GM12874 (cell line): ENCODE measurements around the gene DNAJB6.

Experiments
- TF ChIP-seq, protein P1 (sequence below): IDR thresholded peaks from 2 replicates; pipeline ENCODE4 v1.5.1; 2011; ENCODE audit warnings: low read depth, mild to moderate bottlenecking, control low read depth, low read length, moderate library complexity; ENCODE audit not compliant: insufficient read depth

The DNAJB6 gene

DNA sequence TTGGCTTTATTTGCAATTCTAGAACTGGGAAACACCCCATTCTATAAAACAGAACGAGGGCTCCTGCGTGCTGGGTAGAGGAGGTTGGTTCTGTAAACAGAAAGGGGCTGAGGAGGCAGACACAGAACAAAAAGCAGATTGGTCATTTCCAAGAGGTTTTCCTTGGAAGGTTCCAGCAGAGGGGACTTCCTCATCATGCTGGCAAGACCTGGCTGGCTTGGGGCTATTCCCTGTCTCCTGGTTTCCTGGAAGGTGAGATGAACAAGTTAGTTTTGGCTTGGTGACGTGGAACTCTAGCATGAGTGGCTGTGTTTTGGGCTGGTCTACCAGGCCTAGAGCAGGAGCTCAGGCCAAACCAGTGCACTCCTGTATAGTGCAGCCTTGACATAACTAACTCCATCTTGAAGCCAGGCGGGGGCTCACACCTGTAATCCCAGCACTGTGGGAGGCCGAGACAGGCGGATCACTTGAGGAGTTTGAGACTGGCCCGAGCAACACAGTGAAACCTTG lies 26.1 kb upstream of the DNAJB6 start:
- TF ChIP-seq, protein P1, sequence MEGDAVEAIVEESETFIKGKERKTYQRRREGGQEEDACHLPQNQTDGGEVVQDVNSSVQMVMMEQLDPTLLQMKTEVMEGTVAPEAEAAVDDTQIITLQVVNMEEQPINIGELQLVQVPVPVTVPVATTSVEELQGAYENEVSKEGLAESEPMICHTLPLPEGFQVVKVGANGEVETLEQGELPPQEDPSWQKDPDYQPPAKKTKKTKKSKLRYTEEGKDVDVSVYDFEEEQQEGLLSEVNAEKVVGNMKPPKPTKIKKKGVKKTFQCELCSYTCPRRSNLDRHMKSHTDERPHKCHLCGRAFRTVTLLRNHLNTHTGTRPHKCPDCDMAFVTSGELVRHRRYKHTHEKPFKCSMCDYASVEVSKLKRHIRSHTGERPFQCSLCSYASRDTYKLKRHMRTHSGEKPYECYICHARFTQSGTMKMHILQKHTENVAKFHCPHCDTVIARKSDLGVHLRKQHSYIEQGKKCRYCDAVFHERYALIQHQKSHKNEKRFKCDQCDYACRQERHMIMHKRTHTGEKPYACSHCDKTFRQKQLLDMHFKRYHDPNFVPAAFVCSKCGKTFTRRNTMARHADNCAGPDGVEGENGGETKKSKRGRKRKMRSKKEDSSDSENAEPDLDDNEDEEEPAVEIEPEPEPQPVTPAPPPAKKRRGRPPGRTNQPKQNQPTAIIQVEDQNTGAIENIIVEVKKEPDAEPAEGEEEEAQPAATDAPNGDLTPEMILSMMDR = no peak

DNA sequence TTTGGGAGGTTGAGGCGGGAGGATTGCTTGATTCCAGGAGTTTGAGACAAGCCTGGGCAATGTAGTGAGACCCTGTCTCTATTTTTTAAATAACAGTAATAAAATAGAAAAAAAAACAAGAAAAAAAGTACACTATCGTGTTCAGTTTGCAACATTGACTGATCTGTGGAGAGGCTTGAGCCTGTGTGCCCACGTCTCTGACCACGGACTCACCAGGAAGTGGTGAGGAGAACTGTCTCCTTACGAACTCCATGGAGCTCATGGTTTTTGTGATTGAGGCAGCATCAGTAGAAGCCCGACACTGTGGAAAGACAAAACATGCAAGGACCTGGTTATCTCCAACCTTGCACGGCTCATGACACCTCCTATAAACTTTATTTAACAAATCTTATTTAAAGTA lies 23.9 kb upstream of the DNAJB6 start:
- TF ChIP-seq, protein P1 = no peak

DNA sequence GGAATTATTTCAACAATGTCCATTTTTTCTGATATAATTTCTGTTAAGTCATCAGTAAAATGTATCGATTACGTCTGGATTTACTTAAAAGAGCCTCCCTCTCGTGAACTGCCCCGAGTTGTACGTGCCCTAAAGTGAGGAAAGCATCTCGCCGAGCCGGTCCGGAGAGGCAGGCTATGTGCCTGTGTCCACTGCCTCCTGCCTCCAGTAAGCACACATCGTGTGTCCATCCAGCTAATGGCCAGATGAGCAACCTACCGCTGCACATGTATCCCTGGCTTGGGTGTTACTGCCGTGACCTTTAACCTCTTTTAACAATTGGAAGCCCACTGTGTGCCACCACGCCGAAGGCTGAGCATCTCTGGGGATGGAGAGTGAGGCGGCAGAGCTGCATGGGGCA lies 23.2 kb upstream of the DNAJB6 start:
- TF ChIP-seq, protein P1 = no peak

DNA sequence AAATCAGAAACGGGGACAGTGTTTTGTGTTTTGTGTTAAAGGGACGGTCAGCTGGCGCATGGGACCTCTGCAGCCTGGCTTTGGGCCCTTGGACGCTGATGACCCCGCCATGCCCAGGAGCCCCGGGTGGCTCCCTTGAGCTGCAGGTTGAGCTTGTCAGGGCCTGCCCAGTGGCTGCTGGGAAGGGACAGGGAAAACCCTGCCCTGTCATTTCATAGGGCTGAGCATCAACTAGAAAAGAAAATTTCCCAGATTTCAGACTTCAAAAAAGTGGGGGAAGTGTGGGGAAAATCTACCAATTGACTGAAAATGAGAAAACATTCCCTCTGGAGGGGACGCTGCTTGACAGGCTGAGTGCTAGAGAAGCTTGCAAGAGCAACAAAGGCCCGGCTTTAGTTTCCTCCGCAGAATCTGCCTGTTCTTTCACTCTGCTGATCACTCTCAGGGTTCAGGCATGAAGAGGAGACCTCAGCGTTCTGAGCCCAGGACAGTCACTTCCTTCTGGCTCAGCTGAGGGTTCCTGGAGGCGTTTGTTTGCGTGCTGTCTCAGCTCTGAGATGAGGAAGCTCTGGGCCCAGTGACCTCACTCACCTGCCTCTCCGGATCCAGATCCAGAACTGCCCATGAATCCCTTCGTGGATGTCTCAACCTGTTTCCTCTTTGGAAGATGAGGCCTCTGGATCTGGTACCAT lies 18.6 kb upstream of the DNAJB6 start:
- TF ChIP-seq, protein P1 = no peak

DNA sequence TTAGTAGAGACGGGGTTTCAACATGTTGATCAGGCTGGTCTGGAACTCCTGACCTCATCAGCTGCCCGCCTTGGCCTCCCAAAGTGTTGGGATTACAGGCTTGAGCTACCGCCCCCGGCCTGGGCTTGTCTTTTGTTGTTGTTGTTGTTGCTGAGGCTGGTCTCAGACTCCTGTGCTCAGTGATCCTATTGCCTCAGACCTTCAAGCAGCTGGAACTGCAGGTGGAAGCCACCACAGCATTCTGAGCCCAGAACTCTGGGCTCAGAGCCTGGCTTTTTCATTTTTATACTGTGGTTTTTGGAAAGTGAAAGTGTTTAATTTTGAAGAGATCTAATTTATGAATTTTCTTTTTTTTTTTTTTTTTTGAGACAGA lies 16.2 kb upstream of the DNAJB6 start:
- TF ChIP-seq, protein P1 = no peak

DNA sequence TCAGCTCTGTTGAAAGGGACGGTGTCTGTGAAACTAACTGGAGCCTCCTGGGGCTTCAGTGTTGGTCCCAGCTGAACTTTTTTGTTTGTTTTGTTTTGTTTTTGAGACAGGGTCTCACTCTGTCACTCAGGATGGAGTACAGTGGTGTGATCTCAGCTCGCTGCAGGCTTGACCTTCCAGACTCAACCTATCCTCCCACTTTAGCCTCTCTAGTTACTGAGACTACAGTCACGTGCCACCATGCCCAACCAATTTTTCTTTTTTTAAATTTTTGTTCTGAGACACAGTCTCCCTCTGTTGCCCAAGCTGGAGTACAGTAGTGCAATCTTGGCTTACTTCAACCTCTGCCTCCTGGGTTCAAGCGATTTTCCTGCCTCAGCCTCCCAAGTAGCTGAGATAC lies 13.4 kb upstream of the DNAJB6 start:
- TF ChIP-seq, protein P1 = no peak

DNA sequence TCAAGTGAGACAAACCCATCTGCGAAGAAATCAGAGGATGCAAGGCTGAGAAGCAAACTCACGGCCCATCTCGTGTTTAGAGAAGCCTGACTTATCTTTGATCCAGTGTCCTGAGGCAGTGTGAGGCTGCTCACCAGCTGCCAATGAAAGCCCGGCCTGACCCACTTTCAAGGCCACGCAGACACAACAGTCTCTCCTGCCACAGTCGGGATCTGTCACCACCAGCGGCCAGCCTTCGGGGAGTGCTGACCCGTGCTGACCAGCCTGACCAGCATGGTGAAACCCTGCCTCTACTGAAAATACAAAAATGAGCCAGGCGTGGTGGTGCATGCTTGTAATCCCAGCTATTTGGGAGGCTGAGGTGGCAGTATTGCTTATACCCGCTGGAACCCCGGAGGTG lies 7.4 kb upstream of the DNAJB6 start:
- TF ChIP-seq, protein P1 = no peak
